Kidney glomerular epithelial cell (primary cell): ENCODE results near the gene SLC22A12.
A peak's percentile ranks its signal among the peaks of the same experiment; 100 is the strongest.

Experiments used
- DNase-seq: peaks from one replicate; lab custom pipeline; 2025; lab: John Stamatoyannopoulos, UW

The SLC22A12 gene

GRCh38 chr11:64562723-64563351 is 28.2 kb upstream of the SLC22A12 start:
- no peak for DNase-seq

- no peak for DNase-seq
Observed at GRCh38 chr11:64563966-64564365, 27.1 kb upstream of the SLC22A12 start.

GRCh38 chr11:64564419-64564818 is 26.6 kb upstream of the SLC22A12 start:
- no peak for DNase-seq

- DNase-seq = no peak
Observed at GRCh38 chr11:64564947-64565889, 25.8 kb upstream of the SLC22A12 start.

GRCh38 chr11:64566042-64566914 is 24.7 kb upstream of the SLC22A12 start:
- DNase-seq = peak; percentile 10

- DNase-seq = no peak
Observed at GRCh38 chr11:64566915-64567891, 23.8 kb upstream of the SLC22A12 start.

- DNase-seq = no peak
Observed at GRCh38 chr11:64568041-64568571, 22.9 kb upstream of the SLC22A12 start.

- DNase-seq = no peak
Observed at GRCh38 chr11:64568584-64569140, 22.4 kb upstream of the SLC22A12 start.

GRCh38 chr11:64569300-64569970 is 21.6 kb upstream of the SLC22A12 start:
- no peak for DNase-seq

- no peak for DNase-seq
Observed at GRCh38 chr11:64570341-64570740, 20.7 kb upstream of the SLC22A12 start.

GRCh38 chr11:64571050-64571409 is 20.0 kb upstream of the SLC22A12 start:
- DNase-seq = no peak

GRCh38 chr11:64571410-64572091 is 19.5 kb upstream of the SLC22A12 start:
- DNase-seq = no peak

GRCh38 chr11:64572143-64572542 is 18.9 kb upstream of the SLC22A12 start:
- no peak for DNase-seq

- DNase-seq = no peak
Observed at GRCh38 chr11:64577202-64577601, 13.8 kb upstream of the SLC22A12 start.

- no peak for DNase-seq
Observed at GRCh38 chr11:64580412-64580811, 10.6 kb upstream of the SLC22A12 start.

- DNase-seq = no peak
Observed at GRCh38 chr11:64581057-64581523, 9.9 kb upstream of the SLC22A12 start.

- DNase-seq = no peak
Observed at GRCh38 chr11:64582885-64583284, 8.1 kb upstream of the SLC22A12 start.

- no peak for DNase-seq
Observed at GRCh38 chr11:64583296-64584262, 7.4 kb upstream of the SLC22A12 start.
